ENCODE measurements around the gene SDK1. TPM values are rescaled to one million over a fixed set of nuclear protein-coding genes. Genes with fewer than 3 reads are reported as not detected.

SDK1 gene
- total and polyA plus RNA-seq, 2 of the 8 experiments (the other 6 are each of a cell fraction or from before 2014, with no cell fraction given), result 3.3 to 7.2 TPM

DNA sequence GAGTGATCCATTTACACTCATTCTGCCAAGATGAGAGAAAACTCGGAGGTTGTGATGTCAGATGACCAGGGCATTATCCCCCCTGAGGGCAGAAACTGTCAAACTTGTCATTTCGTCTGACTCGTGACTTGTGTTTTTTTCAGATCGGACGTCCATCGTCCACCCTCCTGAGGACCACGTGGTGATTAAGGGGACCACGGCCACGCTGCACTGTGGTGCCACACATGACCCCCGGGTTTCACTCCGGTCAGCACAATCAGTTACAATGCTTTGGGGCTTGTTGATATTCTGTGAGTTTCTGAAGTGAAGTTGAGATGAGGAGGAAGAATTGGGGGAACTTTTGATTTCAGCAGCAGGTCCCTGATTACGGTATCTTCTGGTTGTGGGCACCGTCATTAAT lies 670.3 kb downstream of the SDK1 start:
- no peak overlapping the region for H3K27ac ChIP-seq (ENCODE audit: low read depth, low read length)
- H3K9ac ChIP-seq (replicated peaks in 1 of 4; ENCODE audit: extremely low read depth in 1 of 4, low read depth in 3 of 4, low read length in 3 of 4), result no peak overlapping the region
- H2AK5ac ChIP-seq (ENCODE audit: low read depth, low read length), result no peak overlapping the region
- H2BK15ac ChIP-seq (ENCODE audit: low read length), result no peak overlapping the region
- no peak overlapping the region for H4K91ac ChIP-seq (replicated peaks; ENCODE audit: insufficient read length, low read length)
- no peak for TF ChIP-seq SP1 (IDR thresholded peaks at IDR 0.05; ENCODE audit: low read depth, low read length)
- TF ChIP-seq SP4 (IDR thresholded peaks at IDR 0.05; ENCODE audit: low read length), result no peak
- TF ChIP-seq JUND (IDR thresholded peaks at IDR 0.05; ENCODE audit: low read length), result no peak
- H3K4me2 ChIP-seq (ENCODE audit: insufficient read depth in 1 of 2, low read depth in 2 of 2, low read length in 2 of 2), result no peak overlapping the region
- H2BK12ac ChIP-seq (ENCODE audit: low read depth, low read length), result no peak overlapping the region
- H3K4me1 ChIP-seq (replicated peaks in 1 of 4; ENCODE audit: control insufficient read depth in 3 of 4, insufficient read depth in 4 of 4, low read length in 3 of 4), result peaks cover 0 to 6% (median 1%) of the 10 kb centered on the region in 4 experiments; a peak in 2 of 7 replicates
- H3K56ac ChIP-seq (replicated peaks; ENCODE audit: insufficient read length, low read depth, low read length), result no peak overlapping the region
- no peak overlapping the region for H2BK20ac ChIP-seq (ENCODE audit: low read length)
- ChIA-PET POLR2A (ENCODE audit: partially characterized antibody) (no interaction called here), CTCF (ENCODE audit: partially characterized antibody) (no interaction called here)
- no peaks in the 10 kb centered on the region for H3K79me2 ChIP-seq (ENCODE audit: control insufficient read depth in 1 of 2, insufficient read depth in 2 of 2, low read length in 2 of 2)
- H3K23ac ChIP-seq (ENCODE audit: insufficient read length), result no peak overlapping the region
- no peak overlapping the region for H2AFZ ChIP-seq (ENCODE audit: low read length)
- H2BK5ac ChIP-seq (ENCODE audit: low read depth, low read length), result no peak overlapping the region
- H3K27me3 ChIP-seq (replicated peaks in 1 of 4; ENCODE audit: control insufficient read depth in 3 of 4, extremely low read depth in 1 of 4, insufficient read depth in 3 of 4, low read length in 3 of 4), result no peaks in the 10 kb centered on the region
- no peak overlapping the region for H3K4ac ChIP-seq (replicated peaks; ENCODE audit: insufficient read length, low read depth, low read length)
- no peak overlapping the region for H3K18ac ChIP-seq (ENCODE audit: extremely low read depth, low read length)
- no peaks in the 10 kb centered on the region for H3K79me1 ChIP-seq (ENCODE audit: low read depth, low read length)
- FAIRE-seq (no peak), DNase-seq (ENCODE audit: low read depth in 1 of 2, low spot score in 2 of 2) (no peak)
- WGBS, 2 experiments (ENCODE audit: extremely low coverage in 1 of 2, insufficient coverage in 1 of 2, insufficient read length in 1 of 2, insufficient replicate concordance in 2 of 2, low coverage in 1 of 2, low lambda C conversion rate in 2 of 2, missing lambda C conversion rate in 1 of 2), result 90% methylated on average over 13 of the region's 13 CpGs; no CpG with 5 or more reads in 1 of the 2 experiments
- H4K5ac ChIP-seq (ENCODE audit: insufficient read length, low read depth, low read length), result no peak overlapping the region
- H3K23me2 ChIP-seq (ENCODE audit: low read depth, low read length), result no peaks in the 10 kb centered on the region
- no peaks in the 10 kb centered on the region; a peak in 1 of 4 replicates for H3K9me3 ChIP-seq (ENCODE audit: insufficient read depth in 2 of 2, low read depth in 1 of 2, low read length in 1 of 2)
- H3K14ac ChIP-seq (ENCODE audit: insufficient read length), result no peak overlapping the region
- H4K20me1 ChIP-seq (replicated peaks in 1 of 2; ENCODE audit: control insufficient read depth in 1 of 2, insufficient read depth in 2 of 2, low read length in 2 of 2), result no peaks in the 10 kb centered on the region
- no peak overlapping the region for H3K4me3 ChIP-seq (ENCODE audit: extremely low read depth in 1 of 4, insufficient read depth in 2 of 4, low read depth in 3 of 4, low read length in 4 of 4)
- H2BK120ac ChIP-seq (replicated peaks; ENCODE audit: low read depth, low read length), result no peak overlapping the region
- no peak overlapping the region for H4K8ac ChIP-seq (ENCODE audit: extremely low read depth, insufficient read depth, low read length)
- H3K36me3 ChIP-seq (ENCODE audit: control insufficient read depth in 2 of 4, insufficient read depth in 4 of 4, low read length in 3 of 4), result no peaks in the 10 kb centered on the region
